ENCODE data around the gene KATNA1. TPM values are rescaled to one million over a fixed set of nuclear protein-coding genes. Genes with fewer than 3 reads are reported as not detected.
A peak's percentile ranks its signal among the peaks of the same experiment; 100 is the strongest.

Gene KATNA1
- total RNA-seq, 1 experiment from 2014 or later: 20.6 TPM

- TF ChIP-seq TCF7L2 (IDR thresholded peaks at IDR 0.05; ENCODE audit: borderline replicate concordance, extremely low read depth, insufficient read depth, insufficient read length): no peak
- TF ChIP-seq ZFX (IDR thresholded peaks at IDR 0.05): peak; percentile 74
- TF ChIP-seq EGR1 (IDR thresholded peaks at IDR 0.05; ENCODE audit: low read depth): no peak
- TF ChIP-seq ELF1 (IDR thresholded peaks at IDR 0.05; ENCODE audit: borderline replicate concordance, low read depth): no peak
- peak; percentile 37; the same call in 1 of the 2 replicates for TF ChIP-seq SIN3A (IDR thresholded peaks at IDR 0.05; ENCODE audit: low read depth)
These were observed 81.9 kb downstream of the KATNA1 start (continued) for GRCh38 chr6:149566410-149567193.

GRCh38 chr6:149565527-149566409 lies 82.7 kb downstream of the KATNA1 start, which contains the start of gene GINM1:
GINM1 (plus strand) TSS chr6:149566375; CDS start chr6:149566415, 40 bp downstream.
- no peaks in the 10 kb centered on the region for H3K9me2 ChIP-seq (ENCODE audit: insufficient read depth)
- H3K27me3 ChIP-seq (ENCODE audit: insufficient read depth, low read length): no peaks in the 10 kb centered on the region
- peak; percentile 91 for DNase-seq (ENCODE audit: low read depth, low spot score)
- peak within 1 kb of the TSS; percentile 86 to 94 for H3K4me3 ChIP-seq (replicated peaks in 1 of 2; ENCODE audit: low read depth in 1 of 2, low read length in 2 of 2)
- peaks cover 8 to 14% of the 10 kb centered on the region in 2 experiments; a peak in 3 of 4 replicates for H3K4me1 ChIP-seq (ENCODE audit: control insufficient read depth in 1 of 2, insufficient read depth in 2 of 2, low read length in 2 of 2)
- H3K9ac ChIP-seq (ENCODE audit: low read length): peak within 1 kb of the TSS; percentile 90
- intact Hi-C loops (cut with micrococcal nuclease): loop anchor here (1.0 to 5.0 kb wide), 3 partner anchors 19 to 152 kb away; partner anchors contain the start of genes KATNA1, LATS1 and PPIL4
- POLR2A ChIA-PET: interaction anchor here (0.6 to 0.8 kb wide), 5 partner anchors 16 to 490 kb away, joined by 3 to 5 read pairs (median 3); no protein-coding TSS in a partner anchor
- no TSS peak for BruUV-seq (replicated peaks)
- peak; percentile 89 for ATAC-seq
- H2AFZ ChIP-seq (ENCODE audit: low read depth, low read length, poor library complexity, severe bottlenecking): peak within 1 kb of the TSS; percentile 93
- TF ChIP-seq CEBPB (IDR thresholded peaks at IDR 0.05; ENCODE audit: low read depth): no peak
- TF ChIP-seq SIN3A (IDR thresholded peaks at IDR 0.05; ENCODE audit: low read depth): peak; percentile 47; the same call in 1 of the 2 replicates
- peak; percentile 38; the same call in 1 of the 2 replicates for TF ChIP-seq POLR2AphosphoS5 (IDR thresholded peaks at IDR 0.05; ENCODE audit: low read depth, low read length)
- TF ChIP-seq CBX3 (IDR thresholded peaks at IDR 0.05; ENCODE audit: low read depth): 0 out of 2 replicates have a peak, but pooled peaks have one; percentile 18
- TF ChIP-seq RAD21 (IDR thresholded peaks at IDR 0.05; ENCODE audit: low read depth): peak; percentile 72
- peak; percentile 65 for TF ChIP-seq YY1 (IDR thresholded peaks at IDR 0.05; ENCODE audit: extremely low read depth, insufficient replicate concordance, low read depth, low read length)
- TF ChIP-seq MAX (IDR thresholded peaks at IDR 0.05): peak; percentile 74; the same call in 1 of the 2 replicates
- TF ChIP-seq CTCF (IDR thresholded peaks at IDR 0.05 in 2 of 3, conservative IDR thresholded peaks at IDR 0.05 in 1 of 3; ENCODE audit: borderline replicate concordance in 1 of 3, insufficient read depth in 1 of 3, low read depth in 2 of 3, low read length in 2 of 3): peak; percentile 51 to 76 (median 75); a peak in 5 of 6 replicates
- TF ChIP-seq ATF3 (IDR thresholded peaks at IDR 0.05): no peak
- H4K20me1 ChIP-seq (ENCODE audit: insufficient read depth): no peaks in the 10 kb centered on the region
- peak within 1 kb of the TSS; percentile 71 for H3K27ac ChIP-seq (ENCODE audit: low read depth, low read length)
- H3K79me2 ChIP-seq (ENCODE audit: insufficient read depth, low read length): peaks cover 22% of the 10 kb centered on the region
- RAD21 ChIA-PET (ENCODE audit: low non-redundant PET in 1 of 2, low total read pairs in 2 of 2, uncharacterized antibody in 2 of 2, unreplicated experiment in 2 of 2): interaction anchor here (0.6 to 0.7 kb wide), 5 partner anchors 9 to 537 kb away, joined by 3 to 5 read pairs (median 3); no protein-coding TSS in a partner anchor
- H3K4me2 ChIP-seq (ENCODE audit: low read length): peak within 1 kb of the TSS; percentile 83
- H3K36me3 ChIP-seq (ENCODE audit: control insufficient read depth in 1 of 2, insufficient read depth in 2 of 2, low read length in 2 of 2): no peaks in the 10 kb centered on the region
- H3K9me3 ChIP-seq (ENCODE audit: control insufficient read depth in 1 of 2, insufficient read depth in 1 of 2, low read depth in 1 of 2, low read length in 2 of 2): no peaks in the 10 kb centered on the region
- CTCF ChIA-PET: interaction anchor here (0.6 to 1.2 kb wide), 3 partner anchors 20 to 451 kb away, joined by 3 read pairs; partner anchors contain the start of gene PPIL4
